Suppressor macrophage (primary cell): ENCODE results near the gene IRGQ.
"Not testable (repeated sequence)": the region's sequence is repeated elsewhere in the genome, so short reads cannot be mapped to it uniquely, and the experiment has no call there.

Experiments used
- DNase-seq, 4 experiments: peaks; one replicate each; pipeline ENCODE4 v3.0.0-alpha.2; 2020 to 2022

Gene IRGQ

DNA sequence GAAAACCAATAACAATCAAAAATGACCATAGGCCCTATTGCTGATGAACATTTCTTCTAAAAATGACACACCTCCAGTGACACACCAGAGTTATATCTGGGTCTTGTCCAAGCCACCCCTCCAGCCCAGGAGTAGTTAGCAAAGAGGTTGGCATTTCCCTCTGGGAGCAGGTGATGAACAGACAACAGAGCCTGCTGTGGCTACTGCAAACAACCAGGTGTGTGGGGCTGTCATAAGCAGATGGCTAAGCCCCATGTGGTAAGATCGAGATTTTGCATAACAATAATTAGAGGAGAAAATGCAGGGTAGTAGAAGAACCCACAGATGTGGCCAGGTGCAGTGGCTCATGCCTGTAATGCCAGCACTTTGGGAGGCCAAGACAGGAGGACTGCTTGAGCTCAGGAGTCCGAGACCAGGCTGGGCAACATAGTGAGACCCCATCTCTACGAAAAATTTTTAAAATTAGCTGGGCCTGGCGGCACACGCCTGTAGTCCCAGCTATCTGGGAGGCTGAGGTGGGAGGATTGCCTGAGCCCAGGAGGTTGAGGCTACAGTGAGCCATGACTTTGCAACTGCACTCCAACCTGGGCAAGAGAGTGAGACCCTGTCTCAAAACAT, 25.7 kb downstream of the IRGQ start:
- DNase-seq, result no peak

DNA sequence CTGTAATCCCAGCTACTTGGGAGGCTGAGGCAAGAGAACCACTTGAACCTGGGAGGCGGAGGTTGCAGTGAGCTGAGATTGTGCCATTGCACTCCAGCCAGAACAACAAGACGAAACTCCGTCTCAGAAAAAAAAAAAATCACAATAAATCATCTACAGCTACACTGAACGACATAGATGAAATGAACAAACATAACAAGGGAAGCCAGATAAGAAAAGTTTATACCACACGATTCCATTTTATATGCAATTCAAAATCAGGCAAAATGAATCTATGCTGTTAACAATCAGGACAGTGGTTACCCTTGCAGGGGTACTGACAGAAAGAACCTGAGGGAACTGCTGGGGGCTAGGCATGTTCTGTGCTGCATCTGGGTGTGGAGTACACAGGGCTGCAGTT, 26.3 kb downstream of the IRGQ start:
- DNase-seq, result no peak

DNA sequence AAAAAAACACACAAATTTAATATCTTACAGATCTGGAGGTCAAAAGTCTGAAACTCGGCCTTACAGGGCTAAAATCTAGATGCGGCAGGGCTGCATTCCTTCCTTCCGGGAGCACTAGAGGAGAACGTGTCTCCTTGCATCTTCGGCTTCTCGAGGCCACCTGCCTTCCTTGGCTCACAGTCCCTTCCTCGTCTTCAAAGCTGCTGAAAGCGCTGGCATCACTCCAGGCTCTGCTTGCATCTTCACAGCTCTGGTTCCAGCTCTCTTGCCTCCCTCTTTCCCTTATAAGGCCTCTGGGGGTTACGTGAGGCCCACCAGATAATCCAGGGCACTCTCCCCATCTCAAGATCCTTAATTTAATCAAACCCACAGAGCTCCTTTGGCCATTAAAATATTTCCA, 31.1 kb downstream of the IRGQ start:
- DNase-seq, result no peak

DNA sequence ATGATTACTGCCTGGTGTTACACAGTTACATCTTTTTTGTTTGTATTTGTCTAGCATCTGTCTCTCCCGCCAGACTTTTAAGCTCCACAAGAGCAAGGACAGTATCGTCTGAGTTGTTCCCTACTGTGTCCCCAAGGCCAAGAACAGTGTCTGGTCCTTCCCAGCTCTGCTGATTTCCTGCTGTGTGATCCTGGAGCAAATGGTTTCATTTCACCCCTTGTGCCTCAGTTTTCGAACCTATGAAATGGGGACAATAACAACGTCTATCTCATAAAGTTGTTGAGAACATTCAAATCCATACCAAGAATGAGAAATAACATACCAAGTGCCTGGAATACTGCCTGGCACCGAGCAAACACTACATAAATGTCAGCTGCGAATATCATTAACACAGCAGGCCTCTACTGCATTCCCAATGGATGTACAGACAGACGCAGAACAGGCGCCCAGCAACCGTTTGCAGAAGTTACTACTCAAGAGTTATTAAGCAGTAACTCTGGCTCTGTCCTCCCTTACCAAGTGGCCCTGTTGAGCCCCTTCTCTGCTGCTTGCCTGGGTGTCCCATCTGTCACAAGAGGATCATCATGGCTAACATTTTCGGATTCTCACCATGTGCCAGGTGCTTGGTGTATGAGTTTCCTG, 32.0 kb downstream of the IRGQ start:
- DNase-seq, result peak; percentile 21 to 60 (median 44)

DNA sequence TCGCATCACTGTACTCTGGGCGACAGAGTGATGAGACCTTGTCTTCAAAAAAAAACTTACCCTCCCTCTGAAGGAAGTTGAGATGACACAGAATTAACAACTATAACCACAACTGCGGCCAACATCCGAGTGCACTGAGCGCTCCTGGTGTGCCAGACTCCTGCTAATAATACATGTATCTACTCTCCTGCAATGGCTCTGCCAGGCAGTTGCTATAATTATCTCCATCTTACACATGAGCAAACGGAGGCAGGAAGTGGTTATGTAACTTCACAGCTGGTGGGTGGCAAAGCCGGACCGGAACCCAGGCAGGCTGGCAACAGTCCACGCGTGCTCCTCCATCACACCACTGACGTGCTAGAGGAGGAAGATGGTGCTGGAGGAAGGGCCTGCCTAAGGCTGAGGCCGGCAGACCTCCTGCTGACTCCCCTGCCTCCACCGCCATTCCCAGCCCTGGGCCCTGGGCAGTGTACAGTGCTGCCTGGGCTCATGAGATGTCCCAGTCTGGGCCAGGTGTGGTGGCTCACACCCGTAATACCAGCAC, 33.2 kb downstream of the IRGQ start:
- peak; percentile 95 to 98 (median 96) for DNase-seq

DNA sequence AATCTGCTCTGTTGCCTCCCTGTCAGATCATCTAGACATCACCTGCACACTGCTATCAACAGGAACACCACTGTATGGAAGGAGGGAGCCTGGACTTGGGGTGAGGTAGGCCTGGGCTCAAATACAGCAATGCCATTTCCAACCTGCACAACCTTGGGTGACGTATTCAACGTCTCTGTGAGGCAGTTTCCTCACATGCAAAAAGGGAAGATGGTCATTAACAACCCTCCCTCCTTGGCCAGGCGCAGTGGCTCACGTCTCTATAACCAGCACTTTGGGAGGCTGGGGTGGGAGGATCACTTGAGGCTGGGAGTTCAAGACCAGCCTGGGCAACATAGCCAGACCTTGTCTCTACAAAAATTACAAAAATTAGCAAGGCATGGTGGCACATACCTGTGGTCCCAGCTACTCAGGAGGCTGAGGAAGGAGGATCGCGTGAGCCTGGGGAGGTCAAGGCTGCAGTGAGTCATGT, 33.7 kb downstream of the IRGQ start:
- peak in 3 of 4 experiments; percentile 66 to 77 (median 67) for DNase-seq

DNA sequence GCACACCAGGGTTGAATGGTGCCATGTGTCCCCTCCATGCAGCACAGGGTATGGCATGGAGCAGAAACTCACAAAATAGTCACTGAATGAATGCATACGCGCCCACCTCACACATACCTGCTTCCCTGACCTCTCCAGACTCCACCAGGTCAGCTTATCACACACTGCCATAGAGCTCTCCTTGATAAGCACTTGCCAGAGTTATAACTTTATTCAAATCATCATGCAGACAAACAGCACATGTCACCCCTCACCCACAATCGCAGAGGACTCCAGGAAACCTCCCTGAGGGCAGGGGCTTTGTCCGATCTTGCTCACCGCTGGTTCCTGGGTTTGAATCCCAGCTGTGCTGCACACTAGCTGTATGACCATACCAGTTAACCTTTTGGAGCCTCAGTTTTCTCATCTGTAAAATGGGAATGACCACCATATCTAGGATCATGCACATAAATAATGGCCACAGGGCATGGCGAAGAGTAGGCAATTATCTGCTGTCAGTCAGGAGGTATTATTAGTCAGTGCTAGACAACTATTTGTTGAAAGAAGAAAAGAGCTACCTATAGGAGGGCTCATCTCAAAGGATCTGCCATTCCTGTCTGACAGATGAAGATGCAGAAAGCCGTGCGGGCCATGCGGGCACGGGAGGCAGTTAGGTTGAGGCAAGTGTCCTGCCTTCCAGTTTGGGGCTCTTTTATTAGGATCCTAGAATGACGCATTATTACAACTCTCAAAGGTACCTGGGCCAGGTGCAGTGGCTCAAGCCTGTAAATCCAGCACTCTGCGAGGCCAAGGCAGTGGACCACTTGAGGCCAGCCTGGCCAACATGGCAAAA, 34.6 kb downstream of the IRGQ start:
- DNase-seq, result no peak

DNA sequence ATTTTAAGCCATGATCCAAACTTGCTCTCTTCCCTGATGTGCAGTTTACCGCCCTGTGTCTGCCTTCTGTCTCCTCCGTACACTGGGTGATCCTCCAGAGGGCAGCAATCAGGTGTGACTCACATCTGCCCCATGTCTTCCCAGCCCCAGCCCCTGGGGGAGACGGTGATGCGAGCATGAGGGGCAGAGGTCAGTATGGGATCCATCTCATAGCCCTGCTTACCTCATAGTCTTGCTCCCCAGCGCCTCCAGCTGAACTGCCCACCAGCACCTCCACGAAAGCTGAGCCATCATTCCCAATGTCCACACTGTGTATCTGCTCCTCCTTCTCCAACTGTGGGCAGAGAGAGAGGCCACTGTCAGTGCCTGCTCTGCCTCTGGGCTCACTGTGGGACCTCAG, 35.2 kb downstream of the IRGQ start:
- peak; percentile 64 to 84 (median 68) for DNase-seq

DNA sequence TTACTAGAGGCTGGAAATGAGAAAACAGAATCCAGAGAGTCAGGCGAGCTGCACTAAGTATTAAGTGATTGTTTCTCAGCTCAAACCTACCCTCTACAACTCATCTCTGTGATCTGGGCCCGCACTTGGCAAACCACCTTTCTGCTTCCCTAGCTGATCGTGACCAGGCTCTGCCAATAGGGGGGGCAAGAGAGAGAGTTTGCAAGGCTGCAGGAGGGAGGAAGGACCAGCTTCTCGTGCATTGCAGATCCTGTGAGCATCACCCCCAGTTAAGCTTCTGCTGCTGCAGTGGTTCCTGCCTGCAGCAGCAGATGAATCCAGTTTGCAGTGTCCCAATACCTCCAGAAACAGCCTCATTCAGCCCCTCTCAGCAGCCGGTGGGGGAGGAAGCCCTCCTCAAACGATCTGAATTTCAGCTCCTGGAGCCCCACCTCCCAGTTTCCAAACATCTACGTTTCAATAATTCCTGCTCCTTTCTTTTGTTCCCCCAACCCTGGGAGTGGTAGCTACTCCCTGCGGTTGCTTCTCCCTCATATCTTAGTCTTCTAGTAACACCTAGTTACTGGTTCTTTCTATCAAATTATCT, 40.7 kb downstream of the IRGQ start:
- DNase-seq, result peak; percentile 86 to 91 (median 90)

DNA sequence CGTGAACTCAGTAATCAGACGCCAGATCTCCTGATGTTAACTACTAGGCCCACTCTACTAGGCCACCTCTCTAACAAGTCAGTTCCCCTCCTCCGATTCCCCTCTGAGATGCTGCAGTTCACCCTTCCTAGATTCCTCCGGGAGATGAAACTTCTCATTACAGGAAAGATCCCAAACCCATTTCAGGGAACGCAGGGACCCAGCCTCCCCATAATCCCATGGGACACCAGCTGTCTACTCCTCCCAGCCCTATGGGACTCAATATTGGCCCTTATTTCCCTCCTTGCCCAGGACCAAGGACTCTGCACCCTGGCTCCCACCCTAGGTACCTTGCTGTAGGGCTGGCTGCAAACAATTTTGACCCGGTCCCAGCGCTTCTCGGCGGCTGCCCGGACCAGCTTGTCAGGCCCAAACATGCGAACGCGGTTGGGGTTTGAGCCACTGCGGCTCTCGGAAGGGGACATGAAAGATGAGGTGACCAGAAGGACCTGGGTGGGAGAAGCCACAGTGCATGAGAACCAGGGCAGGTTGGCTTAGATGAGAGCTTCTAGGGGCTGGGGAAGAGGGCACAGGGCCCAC, 41.5 kb downstream of the IRGQ start:
- no peak for DNase-seq

DNA sequence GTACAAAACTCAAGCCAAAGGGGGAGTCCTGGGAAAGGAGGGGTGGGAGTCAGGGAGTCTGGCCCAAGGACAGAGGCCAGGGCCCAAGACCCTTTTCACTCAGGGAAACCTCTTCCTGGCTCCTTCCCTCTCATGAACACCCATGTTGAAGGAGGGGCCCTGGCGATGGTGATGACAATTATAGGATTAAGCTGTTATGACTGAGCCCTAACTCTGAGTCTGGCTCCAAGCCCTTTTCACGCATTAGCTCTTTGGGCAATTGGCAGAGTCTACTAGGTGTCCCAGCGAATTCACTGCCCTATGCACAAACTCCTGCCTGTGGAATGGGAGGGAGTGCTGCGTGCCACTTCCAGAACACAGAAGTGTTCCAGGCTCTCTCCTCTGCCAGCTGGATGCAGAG, 42.3 kb downstream of the IRGQ start:
- no peak for DNase-seq

DNA sequence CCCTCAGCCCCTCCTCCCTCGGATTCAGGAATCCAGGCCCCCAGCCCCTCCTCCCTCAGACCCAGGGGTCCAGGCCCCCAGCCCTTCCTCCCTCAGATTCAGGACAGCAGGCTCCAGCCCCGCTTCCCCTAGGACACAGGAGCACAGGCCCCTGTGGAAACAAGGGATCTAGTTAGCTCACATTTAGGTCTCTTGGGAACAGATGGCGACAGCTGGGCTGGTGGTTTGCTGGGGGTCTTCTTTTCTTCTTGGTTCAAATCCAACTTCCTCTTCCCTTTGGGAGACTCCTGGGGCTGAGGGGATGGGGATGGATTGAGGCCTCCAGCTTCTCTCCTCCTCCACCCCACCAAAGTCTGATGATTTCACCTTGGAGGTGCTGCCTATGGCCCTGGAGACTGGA, 43.3 kb downstream of the IRGQ start:
- DNase-seq, result no peak

DNA sequence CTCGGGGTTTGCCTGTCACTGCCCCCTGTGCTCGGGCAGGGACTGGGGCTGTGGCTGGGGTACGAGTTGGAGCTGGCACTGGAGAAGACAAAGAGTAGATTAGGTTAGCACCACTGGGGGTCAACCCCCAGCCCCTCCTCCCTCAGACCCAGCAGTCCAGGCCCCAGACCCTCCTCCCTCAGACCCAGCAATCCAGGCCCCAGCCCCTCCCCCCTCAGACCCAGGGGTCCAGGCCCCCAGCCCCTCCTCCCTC, 43.8 kb downstream of the IRGQ start:
- DNase-seq, result no peak

DNA sequence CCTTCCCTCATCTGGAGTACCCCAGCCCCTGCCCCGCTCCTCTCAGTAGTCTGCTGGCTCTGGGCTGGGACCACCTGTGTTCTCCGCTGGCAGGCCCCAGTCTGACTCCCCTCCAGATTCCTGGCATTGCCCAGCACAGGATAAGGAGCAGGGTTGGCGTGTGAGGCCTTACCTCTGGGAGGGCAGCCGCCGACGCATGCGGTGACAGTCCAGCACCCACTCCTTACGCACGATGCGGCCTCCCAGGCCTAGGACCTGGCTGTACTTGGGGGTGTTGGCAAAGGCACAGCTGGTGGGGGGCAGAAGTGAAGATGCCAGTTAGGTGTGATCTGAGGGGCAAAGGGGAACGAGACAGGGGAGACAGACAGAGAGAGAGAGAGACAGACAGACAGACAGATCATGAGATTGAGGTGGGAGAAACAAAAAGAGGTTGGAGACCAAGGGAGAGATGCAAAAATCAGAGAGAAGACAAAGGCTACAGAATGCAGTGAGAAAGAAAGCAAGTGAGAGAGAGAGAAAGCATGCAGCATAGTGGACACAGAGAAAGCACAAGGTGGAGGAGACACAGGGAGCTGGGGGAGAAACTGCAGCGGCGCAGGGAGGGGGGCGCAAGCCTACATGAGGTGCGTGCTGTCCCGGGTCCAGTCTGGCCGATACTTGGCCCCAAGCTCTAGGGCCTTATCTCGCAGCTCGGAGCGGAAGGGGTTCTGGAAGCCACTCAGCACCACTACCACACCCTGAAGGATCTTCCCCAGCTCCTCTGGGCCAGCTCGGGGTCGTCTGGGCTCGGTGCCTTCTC, 44.3 kb downstream of the IRGQ start:
- DNase-seq, result no peak

DNA sequence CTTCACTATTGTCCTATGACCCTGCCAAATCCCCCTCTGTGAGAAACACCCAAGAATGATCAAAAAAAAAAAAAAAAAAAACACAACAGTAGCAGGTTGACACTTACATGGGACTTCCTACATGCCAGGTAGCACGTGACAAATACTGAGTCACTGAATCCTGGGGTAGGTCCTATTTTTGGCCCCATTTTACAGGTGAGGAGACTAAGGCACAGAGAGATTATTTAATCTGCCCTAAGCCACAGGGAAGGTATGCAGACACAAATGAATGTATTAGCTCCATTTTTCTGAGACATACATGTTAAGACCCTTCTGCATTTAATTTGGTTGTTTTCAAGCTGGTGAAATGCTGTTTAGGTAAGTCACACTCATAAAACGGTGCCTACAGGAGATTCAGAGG, 47.2 kb downstream of the IRGQ start:
- DNase-seq, result no peak

DNA sequence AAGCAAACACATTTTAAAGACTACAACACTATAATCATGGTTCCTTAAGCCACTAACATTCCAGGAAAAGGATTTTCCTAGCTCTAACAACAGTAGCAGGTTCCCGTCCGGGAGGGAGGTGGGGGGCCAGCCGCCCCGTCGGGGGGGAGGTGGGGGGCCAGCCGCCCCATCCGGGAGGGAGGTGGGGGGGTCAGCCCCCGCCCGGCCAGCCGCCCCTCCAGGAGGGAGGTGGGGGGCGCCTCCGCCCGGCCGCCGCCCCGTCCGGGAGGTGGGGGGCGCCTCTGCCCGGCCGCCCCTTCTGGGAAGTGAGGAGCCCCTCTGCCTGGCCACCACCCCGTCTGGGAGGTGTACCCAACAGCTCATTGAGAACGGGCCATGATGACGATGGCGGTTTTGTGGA, 48.0 kb downstream of the IRGQ start:
- DNase-seq, result not testable (repeated sequence)

DNA sequence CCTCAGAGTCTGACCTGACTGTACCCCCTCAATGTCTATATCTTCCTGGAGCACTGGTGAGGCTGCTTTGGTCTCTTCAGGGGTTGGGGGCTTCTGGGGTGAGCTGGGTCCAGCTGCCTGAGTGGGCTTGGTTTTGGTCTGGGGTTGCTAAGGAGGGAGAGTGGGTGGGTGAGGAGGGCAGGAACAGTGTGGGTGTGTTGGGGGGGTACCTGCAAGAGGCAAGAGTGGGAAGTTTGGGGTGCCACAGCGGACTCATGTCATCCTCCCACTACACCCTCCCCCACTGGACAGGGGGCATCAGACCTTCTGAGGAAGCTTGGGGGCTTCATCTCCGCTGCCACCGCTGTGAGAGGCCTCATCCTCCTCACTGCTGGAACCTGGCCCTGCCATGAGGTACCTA, 49.4 kb downstream of the IRGQ start:
- no peak for DNase-seq

DNA sequence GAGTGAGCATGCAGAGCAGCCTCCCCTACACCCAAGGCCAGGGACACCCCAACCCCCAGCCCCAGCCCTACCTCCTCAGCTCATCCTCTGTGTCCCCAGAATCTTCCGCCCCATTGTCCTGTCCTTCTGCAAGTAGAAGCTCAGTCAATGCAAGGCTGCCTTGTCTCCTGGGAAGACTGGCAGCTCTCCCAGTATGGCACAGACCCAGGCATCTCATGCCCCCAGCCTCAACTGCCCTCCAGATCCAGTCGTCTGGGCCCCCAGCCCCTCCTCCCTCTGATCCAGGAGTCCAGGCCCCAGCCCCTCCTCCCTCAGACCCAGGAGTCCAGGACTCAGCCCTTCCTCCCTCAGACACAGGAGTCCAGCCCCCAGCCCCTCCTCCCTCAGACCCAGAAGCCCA, 50.0 kb downstream of the IRGQ start:
- no peak for DNase-seq

DNA sequence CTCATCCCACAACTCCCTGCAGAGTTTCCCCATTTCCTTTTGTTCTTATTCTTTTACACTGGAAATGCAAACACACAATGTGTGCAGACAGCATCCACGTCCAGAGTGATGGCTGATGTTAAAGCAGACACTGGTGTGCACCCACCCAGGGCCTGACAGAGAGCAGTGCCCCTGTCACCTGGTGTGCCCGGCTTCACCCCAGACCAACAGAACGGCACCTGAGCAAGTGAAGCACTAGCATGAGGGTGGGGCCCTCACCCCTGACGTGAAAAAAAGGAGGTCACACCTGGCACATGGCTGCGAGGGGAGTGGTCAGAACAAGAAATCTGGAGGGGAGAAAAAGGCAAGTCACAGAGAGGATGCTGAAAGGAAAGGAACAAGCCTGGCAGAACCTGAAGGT, 50.7 kb downstream of the IRGQ start:
- DNase-seq, result no peak

DNA sequence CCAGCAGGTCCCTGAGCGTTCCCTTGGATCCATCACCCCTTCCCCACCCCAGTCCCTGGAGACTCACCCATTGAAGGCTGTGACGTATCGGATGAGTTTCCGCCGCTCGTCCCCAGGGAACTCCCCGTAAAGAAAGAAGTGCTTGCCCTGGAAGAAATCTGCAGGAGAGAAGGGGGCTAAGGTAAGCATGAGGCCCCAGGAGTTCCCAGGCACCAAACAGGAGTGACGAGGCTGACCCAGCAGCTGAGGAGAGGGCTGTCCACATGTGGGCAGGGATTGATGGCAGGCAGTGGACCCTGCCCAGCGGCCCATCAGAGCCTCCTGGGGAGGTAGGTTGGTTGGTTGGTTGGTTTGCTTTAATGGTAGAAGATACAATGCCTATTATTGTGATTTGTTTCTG, 51.9 kb downstream of the IRGQ start:
- no peak for DNase-seq

DNA sequence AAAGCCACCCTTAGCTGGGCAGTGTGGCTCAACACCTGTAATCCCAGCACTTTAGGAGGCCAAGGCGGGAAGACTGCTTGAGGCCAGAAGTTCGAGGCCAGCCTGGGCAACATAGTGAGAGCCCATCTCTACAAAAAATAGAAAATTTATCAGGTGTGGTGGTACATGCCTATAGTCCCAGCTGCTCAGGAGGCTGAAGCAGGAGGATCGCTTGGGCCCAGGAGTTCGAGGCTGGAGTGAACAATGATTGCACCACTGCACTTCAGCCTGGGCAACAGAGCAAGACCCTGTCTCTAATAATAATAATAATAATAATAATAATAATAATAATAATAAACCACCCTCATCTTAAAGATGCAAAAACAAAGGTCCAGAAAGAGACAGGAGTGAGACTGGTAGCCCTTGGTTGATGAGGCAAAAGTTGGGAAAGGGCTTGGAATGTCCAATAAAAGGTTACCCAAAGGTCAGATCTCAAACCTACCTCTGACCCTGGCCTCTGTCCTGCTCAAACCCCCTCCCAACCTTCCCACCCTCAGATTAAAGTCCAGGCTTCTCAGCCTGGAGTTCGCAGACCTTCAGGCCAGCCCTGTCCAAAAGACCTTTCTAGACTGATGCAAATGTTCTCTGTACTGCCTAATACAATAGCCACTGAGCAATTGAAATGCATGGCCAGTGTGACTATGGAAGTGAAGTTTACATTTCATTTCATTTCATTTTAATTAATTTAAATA, 53.8 kb downstream of the IRGQ start:
- DNase-seq, result no peak
